Kidney (tissue), 14 donors: ENCODE measurements around the gene TRIO. TPM values are rescaled to one million over a fixed set of nuclear protein-coding genes. Genes with fewer than 3 reads are reported as not detected.

Experiments
- DNase-seq, 5 donors: peaks; one replicate each; pipeline ENCODE4 v3.0.0-alpha.2; 2013 to 2020
- FAIRE-seq: peaks from 2 replicates; lab custom pipeline; 2012; peaks lifted over from hg19 to GRCh38; lab: Jason Lieb, UNC
- H3K27ac ChIP-seq, 2 donors: one replicate each; pipeline ENCODE4 v1.7.0; 2013; ENCODE audit warnings: low read depth in 2 of 2, low read length in 2 of 2, inconsistent platforms in 1 of 2
- H3K27me3 ChIP-seq: one replicate; pipeline ENCODE4 v1.7.1; 2013; ENCODE audit warnings: low read length, inconsistent platforms; ENCODE audit not compliant: control insufficient read depth, insufficient read depth
- H3K36me3 ChIP-seq, 3 donors: one replicate each; pipeline versions ENCODE4 v1.7.0 to v1.7.1; 2013; ENCODE audit warnings: low read length in 3 of 3, control low read depth in 1 of 3, inconsistent platforms in 1 of 3; ENCODE audit not compliant: insufficient read depth in 3 of 3, control insufficient read depth in 2 of 3
- H3K4me1 ChIP-seq, 3 donors: one replicate each; pipeline versions ENCODE4 v1.7.0 to v1.7.1; 2013; ENCODE audit warnings: low read length in 3 of 3, inconsistent platforms in 1 of 3, low read depth in 1 of 3; ENCODE audit not compliant: control insufficient read depth in 2 of 3, insufficient read depth in 2 of 3
- H3K4me3 ChIP-seq, 3 donors: one replicate each; pipeline versions ENCODE4 v1.7.0 to v1.8.1; 2013; ENCODE audit warnings: low read length in 3 of 3, control low read depth in 1 of 3, inconsistent platforms in 1 of 3
- H3K9ac ChIP-seq, 3 donors: one replicate each; pipeline versions ENCODE4 v1.7.0 to v1.7.1; 2013; ENCODE audit warnings: low read length in 3 of 3, control low read depth in 1 of 3, inconsistent platforms in 1 of 3
- H3K9me3 ChIP-seq, 3 donors: one replicate each; pipeline versions ENCODE4 v1.7.0 to v1.7.1; 2013; ENCODE audit warnings: low read length in 3 of 3, control low read depth in 1 of 3, inconsistent platforms in 1 of 3; ENCODE audit not compliant: control insufficient read depth in 2 of 3, insufficient read depth in 1 of 3
- CTCF ChIP-seq: IDR thresholded peaks from 3 replicates; pipeline ENCODE4 v1.5.1; 2012; ENCODE audit warnings: mild to moderate bottlenecking, moderate library complexity, borderline replicate concordance; ENCODE audit not compliant: insufficient read depth; ENCODE audit errors: extremely low read depth
- intact Hi-C: fragments of 100-400 bp; cut with DNase I; formaldehyde crosslinking; loops from one replicate; pipeline ENCODE4 v1.11.1; 2022
- polyA plus RNA-seq: library from polyadenylated mRNA; stranded (reverse); fragments of 350-450 nt; fragmentation: Illumina TruSeq; extraction: RNeasy Lipid Tissue Mini Kit (QIAGEN cat#74804); gene quantifications from one replicate; pipeline ENCODE4 v1.2.3, GENCODE V29; 2014; ENCODE audit warnings: low read depth, low replicate concordance; ENCODE audit not compliant: insufficient read depth
- total RNA-seq: library from RNA; stranded (reverse); fragmentation: NEBNext Ultra II Directional; extraction: Animal tissue kit (Norgen Biotek cat#: 25700); gene quantifications from one replicate; pipeline ENCODE4 v1.2.1, GENCODE V29; 2021
- donor health status: control.
- donor health status: control.
- donor health status: control.
- donor health status: control.
- donor health status: control.
- donor health status: DM: yes; HTN: yes; CAD: no.
- donor health status: Normal renal cell carcinoma (clear cell type).

TRIO gene
- total and polyA plus RNA-seq, 2 donors from 2014 or later = 9.5 to 149 TPM

GRCh38 chr5:14277385-14278320 lies 134.5 kb downstream of the TRIO start:
- DNase-seq (no peak), FAIRE-seq (no peak)
- intact Hi-C loops = no loop called here
- Histone ChIP-seq H3K4me1 (no peaks in the 10 kb centered on the region), H3K4me3 (no peak overlapping the region), H3K9me3 (no peaks in the 10 kb centered on the region), H3K36me3 (no peaks in the 10 kb centered on the region), H3K27me3 (no peaks in the 10 kb centered on the region), H3K27ac (no peak overlapping the region), H3K9ac (no peak overlapping the region)
- TF ChIP-seq CTCF = no peak

- H3K9ac ChIP-seq = no peak overlapping the region
- H3K27me3 ChIP-seq = no peaks in the 10 kb centered on the region
- no peak overlapping the region for H3K27ac ChIP-seq
- H3K36me3 ChIP-seq = no peaks in the 10 kb centered on the region
- no peak for FAIRE-seq
- no peak for DNase-seq
- no peaks in the 10 kb centered on the region for H3K9me3 ChIP-seq
- no peak overlapping the region for H3K4me3 ChIP-seq
- H3K4me1 ChIP-seq = peaks cover 0 to 4% (median 0%) of the 10 kb centered on the region in 3 donors
- intact Hi-C loops = no loop called here
- TF ChIP-seq CTCF = no peak
Observed at GRCh38 chr5:14280294-14280854, 137.2 kb downstream of the TRIO start.

GRCh38 chr5:14281746-14282181 lies 138.6 kb downstream of the TRIO start:
- intact Hi-C loops = no loop called here
- no peak for FAIRE-seq

More at GRCh38 chr5:14281746-14282181, 138.6 kb downstream of the TRIO start:
- Histone ChIP-seq H3K9ac (no peak overlapping the region), H3K9me3 (no peaks in the 10 kb centered on the region), H3K27ac (no peak overlapping the region), H3K4me3 (no peak overlapping the region), H3K4me1 (peaks cover 0 to 5% (median 0%) of the 10 kb centered on the region in 3 donors), H3K36me3 (peaks cover 0 to 3% (median 0%) of the 10 kb centered on the region in 3 donors), H3K27me3 (no peaks in the 10 kb centered on the region)
- DNase-seq = no peak
- no peak for TF ChIP-seq CTCF
